Esophagus squamous epithelium (tissue), 5 donors: ENCODE data around the gene ERF. TPM values are rescaled to one million over a fixed set of nuclear protein-coding genes. Genes with fewer than 3 reads are reported as not detected.

Experiments used
- DNase-seq: peaks from one replicate; lab custom pipeline; 2025; lab: John Stamatoyannopoulos, UW
- H3K27ac ChIP-seq, 4 donors: fragments of 200-600 bp; sonication (generic); one replicate each; pipeline ENCODE4 v1.5.1; 2016 to 2019; ENCODE audit warnings: mild to moderate bottlenecking in 1 of 4
- H3K27me3 ChIP-seq, 4 donors: fragments of 200-600 bp; sonication (generic); 1 replicate in 3 of 4; 2 replicates in 1 of 4; pipeline versions ENCODE4 v1.5.1 to v1.6.0; 2017 to 2021; ENCODE audit warnings: antibody characterized with exemption in 1 of 4
- H3K36me3 ChIP-seq, 3 donors: fragments of 200-600 bp; sonication (generic); one replicate each; pipeline ENCODE4 v1.5.1; 2016 to 2019
- H3K4me1 ChIP-seq, 3 donors: fragments of 200-600 bp; sonication (generic); one replicate each; pipeline ENCODE4 v1.5.1; 2017 to 2019
- H3K4me3 ChIP-seq, 4 donors: fragments of 200-600 bp; sonication (generic); 1 replicate in 3 of 4; 2 replicates in 1 of 4; pipeline ENCODE4 v1.5.1; 2016 to 2019; ENCODE audit warnings: mild to moderate bottlenecking in 2 of 4, moderate library complexity in 1 of 4
- H3K9me3 ChIP-seq, 3 donors: fragments of 200-600 bp; sonication (generic); one replicate each; pipeline ENCODE4 v1.5.1; 2016 to 2019
- CTCF ChIP-seq, 6 experiments: fragments of 450-650 bp in 4 of 6; fragments of 200-600 bp in 2 of 6; sonication (generic) in 2 of 6; IDR thresholded peaks; one replicate each; pipeline ENCODE4 v1.5.1; 2016 to 2019; ENCODE audit warnings: antibody characterized with exemption in 6 of 6, mild to moderate bottlenecking in 4 of 6, moderate library complexity in 4 of 6
- POLR2A ChIP-seq, 4 donors: fragments of 450-650 bp; IDR thresholded peaks; one replicate each; pipeline ENCODE4 v1.6.1; 2017; ENCODE audit warnings: antibody characterized with exemption in 4 of 4, mild to moderate bottlenecking in 4 of 4, moderate library complexity in 3 of 4
- WGBS, 2 donors: methylation state at CpG; one replicate each; pipeline ENCODE4 v1.1.5; 2018; 5-methylcytosine and 5-hydroxymethylcytosine counted together
- intact Hi-C: fragments of 100-400 bp; cut with DNase I; formaldehyde crosslinking; loops from one replicate; pipeline ENCODE4 v1.15.0; 2022
- total RNA-seq, 4 donors: library from RNA; depleted of rRNA; stranded (reverse); fragments of >200 nt; gene quantifications; one replicate each; pipeline ENCODE4 v1.1.0, GENCODE V29; 2016
- donor health status: DM: yes; HTN: yes; CAD: no.

Gene ERF
- total RNA-seq, 4 donors from 2014 or later: 13.3 to 32.5 (median 21.0) TPM

GRCh38 chr19:42206871-42207755 lies 47.8 kb downstream of the ERF start:
- WGBS, 2 donors: 64 to 74% methylated on average over 11 to 12 of the region's 14 CpGs
- intact Hi-C loops: no loop called here
- Histone ChIP-seq H3K4me3 (no peak overlapping the region), H3K36me3 (peaks cover 26 to 99% (median 30%) of the 10 kb centered on the region in 3 donors), H3K27ac (peak overlapping the region; percentile 52 to 82 (median 78)), H3K4me1 (peaks cover 11 to 40% (median 27%) of the 10 kb centered on the region in 3 donors), H3K27me3 (no peaks in the 10 kb centered on the region), H3K9me3 (no peaks in the 10 kb centered on the region)
- DNase-seq: no peak
- TF ChIP-seq POLR2A (IDR thresholded peaks at IDR 0.05): no peak
- no peak for TF ChIP-seq CTCF (IDR thresholded peaks at IDR 0.05)

- Histone ChIP-seq H3K27ac (no peak overlapping the region), H3K36me3 (peaks cover 26 to 100% (median 30%) of the 10 kb centered on the region in 3 donors), H3K4me1 (peaks cover 26 to 65% (median 41%) of the 10 kb centered on the region in 3 donors), H3K9me3 (no peaks in the 10 kb centered on the region), H3K27me3 (no peaks in the 10 kb centered on the region), H3K4me3 (no peak overlapping the region)
- TF ChIP-seq CTCF (IDR thresholded peaks at IDR 0.05) (no peak), POLR2A (IDR thresholded peaks at IDR 0.05) (no peak)
- DNase-seq: no peak
- 80 to 100% methylated on average over 1 to 5 of the region's 6 CpGs for WGBS, 2 donors
- intact Hi-C loops: no loop called here
Measured at GRCh38 chr19:42204664-42205063, 50.3 kb downstream of the ERF start.

- TF ChIP-seq POLR2A (IDR thresholded peaks at IDR 0.05): no peak
- no peak for TF ChIP-seq CTCF (IDR thresholded peaks at IDR 0.05)
Measured at GRCh38 chr19:42203700-42204099, 51.2 kb downstream of the ERF start.

GRCh38 chr19:42202290-42202880 lies 52.5 kb downstream of the ERF start:
- H3K4me1 ChIP-seq: peaks cover 40 to 73% (median 44%) of the 10 kb centered on the region in 3 donors
- no peak overlapping the region for H3K4me3 ChIP-seq
- intact Hi-C loops: no loop called here
- H3K9me3 ChIP-seq: no peaks in the 10 kb centered on the region
- peaks cover 17 to 100% (median 23%) of the 10 kb centered on the region in 3 donors for H3K36me3 ChIP-seq
- no peaks in the 10 kb centered on the region for H3K27me3 ChIP-seq
- peak overlapping the region; percentile 21 to 84 (median 58) for H3K27ac ChIP-seq
- no peak for DNase-seq
- WGBS, 2 donors: 68 to 78% methylated on average over 4 to 5 of the region's 5 CpGs
- no peak for TF ChIP-seq POLR2A (IDR thresholded peaks at IDR 0.05)
- TF ChIP-seq CTCF (IDR thresholded peaks at IDR 0.05): no peak

More at GRCh38 chr19:42203700-42204099, 51.2 kb downstream of the ERF start:
- no peaks in the 10 kb centered on the region for H3K9me3 ChIP-seq
- intact Hi-C loops: no loop called here
- H3K4me1 ChIP-seq: peaks cover 35 to 73% (median 50%) of the 10 kb centered on the region in 3 donors
- peaks cover 19 to 100% (median 26%) of the 10 kb centered on the region in 3 donors for H3K36me3 ChIP-seq
- H3K27ac ChIP-seq: no peak overlapping the region
- WGBS, 2 donors: 94 to 100% methylated on average over 2 of the region's 2 CpGs
- no peaks in the 10 kb centered on the region for H3K27me3 ChIP-seq
- H3K4me3 ChIP-seq: no peak overlapping the region
- no peak for DNase-seq
